ENCODE data around the gene MAPT. TPM values are rescaled to one million over a fixed set of nuclear protein-coding genes. Genes with fewer than 3 reads are reported as not detected.

MAPT gene
- total RNA-seq, 4 donors from 2014 or later, result 0.44 to 12.2 (median 3.3) TPM

DNA sequence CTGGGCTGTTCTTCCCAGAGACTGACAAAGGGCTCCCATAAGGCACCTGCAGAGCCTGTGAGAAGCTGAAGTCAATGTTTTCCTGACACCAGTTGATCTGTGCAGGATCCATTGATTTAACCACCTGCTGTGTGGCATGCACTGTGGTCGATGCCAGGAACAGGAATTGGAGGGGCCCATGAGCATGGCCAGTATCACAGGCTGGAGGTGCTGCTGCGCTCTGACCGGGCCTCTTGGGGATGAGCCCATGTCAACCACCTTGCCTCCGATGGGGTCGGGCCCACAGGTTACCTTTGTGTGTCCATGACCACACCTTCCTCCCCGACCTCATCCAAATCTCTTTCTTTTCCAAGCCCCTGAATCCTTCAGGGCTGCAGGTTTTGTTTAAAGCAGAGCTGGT, 86.5 kb downstream of the MAPT start:
- H3K27me3 ChIP-seq, result no peaks in the 10 kb centered on the region
- peaks cover 0 to 6% (median 0%) of the 10 kb centered on the region in 3 donors for H3K36me3 ChIP-seq
- intact Hi-C loops (cut with DNase I), result no loop called here
- TF ChIP-seq POLR2A (IDR thresholded peaks at IDR 0.05), result no peak
- TF ChIP-seq, protein P1, sequence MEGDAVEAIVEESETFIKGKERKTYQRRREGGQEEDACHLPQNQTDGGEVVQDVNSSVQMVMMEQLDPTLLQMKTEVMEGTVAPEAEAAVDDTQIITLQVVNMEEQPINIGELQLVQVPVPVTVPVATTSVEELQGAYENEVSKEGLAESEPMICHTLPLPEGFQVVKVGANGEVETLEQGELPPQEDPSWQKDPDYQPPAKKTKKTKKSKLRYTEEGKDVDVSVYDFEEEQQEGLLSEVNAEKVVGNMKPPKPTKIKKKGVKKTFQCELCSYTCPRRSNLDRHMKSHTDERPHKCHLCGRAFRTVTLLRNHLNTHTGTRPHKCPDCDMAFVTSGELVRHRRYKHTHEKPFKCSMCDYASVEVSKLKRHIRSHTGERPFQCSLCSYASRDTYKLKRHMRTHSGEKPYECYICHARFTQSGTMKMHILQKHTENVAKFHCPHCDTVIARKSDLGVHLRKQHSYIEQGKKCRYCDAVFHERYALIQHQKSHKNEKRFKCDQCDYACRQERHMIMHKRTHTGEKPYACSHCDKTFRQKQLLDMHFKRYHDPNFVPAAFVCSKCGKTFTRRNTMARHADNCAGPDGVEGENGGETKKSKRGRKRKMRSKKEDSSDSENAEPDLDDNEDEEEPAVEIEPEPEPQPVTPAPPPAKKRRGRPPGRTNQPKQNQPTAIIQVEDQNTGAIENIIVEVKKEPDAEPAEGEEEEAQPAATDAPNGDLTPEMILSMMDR (IDR thresholded peaks at IDR 0.05), result no peak
- H3K4me3 ChIP-seq, result no peak overlapping the region
- DNase-seq, result no peak
- no peak overlapping the region for H3K27ac ChIP-seq
- peaks cover 0 to 13% (median 0%) of the 10 kb centered on the region in 3 donors for H3K4me1 ChIP-seq
- H3K9me3 ChIP-seq, result no peaks in the 10 kb centered on the region
- 88 to 93% methylated on average over 2 to 6 of the region's 6 CpGs for WGBS, 2 donors

DNA sequence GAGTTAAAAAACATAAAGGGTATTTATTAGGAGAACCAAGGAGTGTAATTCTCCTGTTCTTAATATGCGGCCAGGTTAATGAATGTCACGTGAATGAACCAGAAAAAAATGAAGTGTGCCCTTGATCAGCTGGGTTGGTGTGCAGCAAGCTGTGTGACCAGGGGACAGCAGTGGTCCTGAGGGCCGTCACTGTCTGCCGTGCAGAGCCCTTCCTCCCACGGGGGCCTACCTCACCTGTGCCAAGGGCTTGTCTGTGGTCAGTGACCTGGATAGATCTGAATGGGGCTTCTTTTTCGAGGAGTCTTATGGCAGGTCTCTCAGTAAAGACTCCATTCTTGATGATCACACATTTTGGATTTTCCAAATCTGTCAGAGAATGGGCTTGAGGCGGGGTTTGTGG, 87.0 kb downstream of the MAPT start:
- Histone ChIP-seq H3K27ac (no peak overlapping the region), H3K4me1 (peaks cover 0 to 14% (median 0%) of the 10 kb centered on the region in 3 donors), H3K4me3 (no peak overlapping the region), H3K9me3 (no peaks in the 10 kb centered on the region), H3K27me3 (no peaks in the 10 kb centered on the region), H3K36me3 (peaks cover 0 to 6% (median 0%) of the 10 kb centered on the region in 3 donors)
- no peak for TF ChIP-seq POLR2A (IDR thresholded peaks at IDR 0.05)
- TF ChIP-seq, protein P1 (IDR thresholded peaks at IDR 0.05), result no peak
- 75 to 90% methylated on average over 5 to 6 of the region's 7 CpGs for WGBS, 2 donors
- intact Hi-C loops (cut with DNase I), result no loop called here
- no peak for DNase-seq

DNA sequence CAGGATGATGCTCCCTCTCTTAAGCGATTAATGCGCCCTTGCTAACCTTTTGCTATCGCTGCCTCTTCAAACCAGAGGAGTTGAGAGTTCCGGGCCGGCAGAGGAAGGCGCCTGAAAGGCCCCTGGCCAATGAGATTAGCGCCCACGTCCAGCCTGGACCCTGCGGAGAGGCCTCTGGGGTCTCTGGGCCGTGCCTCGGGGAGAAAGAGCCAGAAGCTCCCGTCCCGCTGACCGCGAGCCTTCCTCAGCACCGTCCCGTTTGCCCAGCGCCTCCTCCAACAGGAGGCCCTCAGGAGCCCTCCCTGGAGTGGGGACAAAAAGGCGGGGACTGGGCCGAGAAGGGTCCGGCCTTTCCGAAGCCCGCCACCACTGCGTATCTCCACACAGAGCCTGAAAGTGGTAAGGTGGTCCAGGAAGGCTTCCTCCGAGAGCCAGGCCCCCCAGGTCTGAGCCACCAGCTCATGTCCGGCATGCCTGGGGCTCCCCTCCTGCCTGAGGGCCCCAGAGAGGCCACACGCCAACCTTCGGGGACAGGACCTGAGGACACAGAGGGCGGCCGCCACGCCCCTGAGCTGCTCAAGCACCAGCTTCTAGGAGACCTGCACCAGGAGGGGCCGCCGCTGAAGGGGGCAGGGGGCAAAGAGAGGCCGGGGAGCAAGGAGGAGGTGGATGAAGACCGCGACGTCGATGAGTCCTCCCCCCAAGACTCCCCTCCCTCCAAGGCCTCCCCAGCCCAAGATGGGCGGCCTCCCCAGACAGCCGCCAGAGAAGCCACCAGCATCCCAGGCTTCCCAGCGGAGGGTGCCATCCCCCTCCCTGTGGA, 88.6 kb downstream of the MAPT start:
- Histone ChIP-seq H3K9me3 (no peaks in the 10 kb centered on the region), H3K27me3 (no peaks in the 10 kb centered on the region), H3K4me3 (no peak overlapping the region), H3K36me3 (peaks cover 0 to 6% (median 0%) of the 10 kb centered on the region in 3 donors), H3K4me1 (peaks cover 0 to 14% (median 0%) of the 10 kb centered on the region in 3 donors), H3K27ac (no peak overlapping the region)
- DNase-seq, result no peak
- 92% methylated on average over 4 to 9 of the region's 41 CpGs for WGBS, 2 donors
- TF ChIP-seq, protein P1 (IDR thresholded peaks at IDR 0.05), result no peak
- intact Hi-C loops (cut with DNase I), result no loop called here

DNA sequence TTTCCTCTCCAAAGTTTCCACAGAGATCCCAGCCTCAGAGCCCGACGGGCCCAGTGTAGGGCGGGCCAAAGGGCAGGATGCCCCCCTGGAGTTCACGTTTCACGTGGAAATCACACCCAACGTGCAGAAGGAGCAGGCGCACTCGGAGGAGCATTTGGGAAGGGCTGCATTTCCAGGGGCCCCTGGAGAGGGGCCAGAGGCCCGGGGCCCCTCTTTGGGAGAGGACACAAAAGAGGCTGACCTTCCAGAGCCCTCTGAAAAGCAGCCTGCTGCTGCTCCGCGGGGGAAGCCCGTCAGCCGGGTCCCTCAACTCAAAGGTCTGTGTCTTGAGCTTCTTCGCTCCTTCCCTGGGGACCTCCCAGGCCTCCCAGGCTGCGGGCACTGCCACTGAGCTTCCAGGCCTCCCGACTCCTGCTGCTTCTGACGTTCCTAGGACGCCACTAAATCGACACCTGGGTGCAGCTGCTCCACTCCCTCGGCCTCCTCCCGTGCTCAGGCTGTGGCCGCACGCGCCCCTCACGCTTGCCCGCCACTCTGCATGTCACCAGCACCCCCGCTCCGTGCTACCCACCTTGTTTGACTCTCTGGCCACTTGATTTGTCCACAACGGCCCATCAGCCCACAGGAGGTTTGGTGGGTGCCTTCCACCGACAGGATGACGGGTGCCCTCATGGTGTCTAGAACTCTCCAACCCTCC, 89.4 kb downstream of the MAPT start:
- no peaks in the 10 kb centered on the region for H3K9me3 ChIP-seq
- intact Hi-C loops (cut with DNase I), result no loop called here
- peaks cover 0 to 14% (median 0%) of the 10 kb centered on the region in 3 donors for H3K4me1 ChIP-seq
- TF ChIP-seq POLR2A (IDR thresholded peaks at IDR 0.05), result no peak
- TF ChIP-seq, protein P1 (IDR thresholded peaks at IDR 0.05), result no peak
- H3K27me3 ChIP-seq, result no peaks in the 10 kb centered on the region
- no peak for DNase-seq
- H3K4me3 ChIP-seq, result no peak overlapping the region
- H3K36me3 ChIP-seq, result peaks cover 0 to 6% (median 0%) of the 10 kb centered on the region in 3 donors
- H3K27ac ChIP-seq, result no peak overlapping the region
- 64 to 80% methylated on average over 17 to 18 of the region's 31 CpGs for WGBS, 2 donors

DNA sequence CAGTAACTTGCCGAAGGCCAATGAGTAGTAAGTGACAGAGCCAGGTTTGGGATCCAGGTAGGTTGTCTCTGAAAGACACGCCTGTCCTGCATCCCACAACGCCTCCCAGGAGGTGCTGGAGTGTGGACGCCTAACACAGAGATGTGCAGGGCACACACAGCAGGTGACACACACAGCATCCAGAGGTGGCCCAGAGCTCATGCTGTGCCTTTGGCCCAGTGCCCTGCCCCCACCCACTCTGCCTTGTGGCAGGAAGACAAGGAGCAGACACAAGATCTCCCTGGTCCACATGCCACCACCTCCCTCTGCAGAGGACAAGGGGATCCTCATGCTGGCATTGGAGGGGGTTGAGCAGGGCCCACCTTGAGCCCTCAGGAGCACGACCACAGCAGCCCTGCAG, 90.0 kb downstream of the MAPT start:
- TF ChIP-seq, protein P1 (IDR thresholded peaks at IDR 0.05), result no peak
- TF ChIP-seq POLR2A (IDR thresholded peaks at IDR 0.05), result no peak
- H3K27me3 ChIP-seq, result no peaks in the 10 kb centered on the region
- H3K4me3 ChIP-seq, result no peak overlapping the region
- H3K36me3 ChIP-seq, result peaks cover 0 to 6% (median 0%) of the 10 kb centered on the region in 3 donors
- H3K27ac ChIP-seq, result no peak overlapping the region
- no peaks in the 10 kb centered on the region for H3K9me3 ChIP-seq
- intact Hi-C loops (cut with DNase I), result no loop called here
- 93 to 100% methylated on average over 3 to 4 of the region's 5 CpGs for WGBS, 2 donors
- peaks cover 0 to 14% (median 0%) of the 10 kb centered on the region in 3 donors for H3K4me1 ChIP-seq
- DNase-seq, result no peak
